ENCODE data around the gene TXNDC8.
"Not testable (repeated sequence)": the region's sequence is repeated elsewhere in the genome, so short reads cannot be mapped to it uniquely, and the experiment has no call there.

Gene TXNDC8

DNA sequence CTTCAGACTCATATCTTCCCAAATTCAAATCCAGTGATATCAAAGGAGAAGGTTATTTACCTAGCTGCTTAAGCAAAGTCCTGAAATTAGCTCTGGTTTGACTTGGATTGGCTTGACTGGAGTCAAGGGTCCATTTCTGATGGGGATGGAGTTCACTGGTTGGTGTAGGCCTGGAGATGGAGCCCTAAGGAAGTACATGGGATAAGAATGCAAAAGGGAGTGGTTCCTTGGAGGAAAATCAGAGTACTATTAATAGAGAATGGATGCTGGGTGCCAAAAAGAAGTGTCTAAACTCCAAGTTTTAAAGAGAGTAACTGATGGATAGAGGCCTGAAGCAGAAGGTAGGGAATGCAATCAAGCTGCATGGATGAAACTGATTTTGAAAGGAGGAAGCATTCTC lies 13.8 kb downstream of the TXNDC8 start:
- FAIRE-seq: no peak

DNA sequence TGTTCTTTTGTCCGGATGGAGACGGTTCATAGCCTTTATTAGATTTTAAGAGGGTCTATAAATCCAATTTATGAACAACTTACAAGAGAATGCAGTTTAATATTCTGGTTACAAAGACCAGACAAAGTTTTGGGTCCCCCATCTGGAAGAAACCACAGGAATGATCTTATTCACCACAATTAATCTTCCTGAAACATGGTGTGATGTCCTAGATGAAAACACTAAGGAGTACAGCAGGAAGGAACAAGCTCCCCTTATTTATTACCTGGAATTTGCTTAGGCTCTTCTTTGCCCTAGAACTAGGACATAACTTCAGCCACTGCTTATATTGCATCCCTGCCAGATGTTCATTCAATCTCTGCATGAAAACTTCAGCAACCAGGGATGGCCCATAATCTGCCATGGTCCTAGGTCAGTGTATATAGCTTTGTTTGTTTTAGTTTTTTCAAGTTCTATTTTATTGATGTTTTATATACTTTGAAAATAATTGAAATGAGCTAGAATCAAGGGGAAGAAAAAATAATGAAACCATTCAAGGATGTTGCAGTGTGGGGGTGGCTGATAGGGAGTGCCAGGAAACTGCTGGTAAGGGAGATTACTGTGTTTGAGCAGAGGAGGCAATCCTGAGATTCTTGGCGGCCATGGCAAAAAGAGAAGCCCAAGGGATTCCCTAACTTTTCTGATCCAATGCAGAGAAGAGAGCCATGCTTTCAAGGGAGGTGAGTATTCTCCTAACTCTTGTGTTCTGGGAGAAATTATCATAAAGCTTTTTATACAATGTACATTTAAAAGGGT lies 16.8 kb downstream of the TXNDC8 start:
- no peak for FAIRE-seq

DNA sequence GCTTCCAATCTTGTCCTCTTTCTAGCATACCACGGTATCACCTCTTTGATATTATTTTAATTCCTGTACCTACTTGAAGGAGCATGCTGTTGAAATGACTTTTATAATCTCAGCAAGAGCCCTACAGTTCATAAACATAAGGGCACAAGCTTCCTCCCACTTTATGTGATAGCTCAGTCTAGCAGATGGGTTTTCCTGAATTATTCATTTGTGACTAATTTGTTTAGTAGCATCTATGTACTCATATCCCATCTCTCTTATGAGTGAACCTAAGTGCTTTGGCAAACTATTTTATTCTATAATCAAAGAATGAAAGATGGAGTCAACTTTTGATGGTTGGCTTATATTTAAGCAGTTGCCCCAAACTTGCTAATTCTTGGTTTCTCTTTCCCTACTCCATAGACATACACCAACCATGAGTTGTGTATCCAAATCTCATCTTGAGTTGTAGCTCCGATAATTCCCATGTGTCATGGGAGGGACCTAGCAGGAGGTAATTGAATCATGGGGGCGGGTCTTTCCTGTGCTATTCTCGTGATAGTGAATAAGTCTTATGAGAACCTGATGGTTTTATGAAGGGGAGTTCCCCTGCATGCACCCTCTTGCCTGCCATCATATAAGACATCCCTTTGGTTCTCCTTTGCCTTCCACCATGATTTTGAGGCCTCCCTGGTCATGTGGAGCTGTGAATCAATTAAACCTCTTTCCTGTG lies 17.7 kb downstream of the TXNDC8 start:
- no peak for FAIRE-seq

DNA sequence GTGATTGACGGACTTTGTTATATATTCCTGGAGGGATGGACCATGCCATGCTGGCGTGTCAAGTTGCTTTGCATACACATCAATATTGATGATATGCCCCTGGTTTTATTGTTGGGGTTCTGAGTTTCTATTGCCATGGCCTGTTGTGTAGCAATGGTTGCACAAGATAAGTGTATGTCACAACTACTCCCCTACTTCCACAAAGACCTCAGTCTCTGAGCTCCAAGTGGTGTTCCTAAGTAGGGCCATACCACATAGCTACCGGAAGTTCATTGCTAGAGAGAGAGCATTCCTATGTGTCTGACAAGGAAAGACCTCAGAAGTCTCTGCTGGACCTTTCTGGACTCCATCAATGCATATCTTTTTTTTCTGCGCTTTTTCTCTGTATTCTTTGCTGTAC lies 19.8 kb downstream of the TXNDC8 start:
- no peak for FAIRE-seq

DNA sequence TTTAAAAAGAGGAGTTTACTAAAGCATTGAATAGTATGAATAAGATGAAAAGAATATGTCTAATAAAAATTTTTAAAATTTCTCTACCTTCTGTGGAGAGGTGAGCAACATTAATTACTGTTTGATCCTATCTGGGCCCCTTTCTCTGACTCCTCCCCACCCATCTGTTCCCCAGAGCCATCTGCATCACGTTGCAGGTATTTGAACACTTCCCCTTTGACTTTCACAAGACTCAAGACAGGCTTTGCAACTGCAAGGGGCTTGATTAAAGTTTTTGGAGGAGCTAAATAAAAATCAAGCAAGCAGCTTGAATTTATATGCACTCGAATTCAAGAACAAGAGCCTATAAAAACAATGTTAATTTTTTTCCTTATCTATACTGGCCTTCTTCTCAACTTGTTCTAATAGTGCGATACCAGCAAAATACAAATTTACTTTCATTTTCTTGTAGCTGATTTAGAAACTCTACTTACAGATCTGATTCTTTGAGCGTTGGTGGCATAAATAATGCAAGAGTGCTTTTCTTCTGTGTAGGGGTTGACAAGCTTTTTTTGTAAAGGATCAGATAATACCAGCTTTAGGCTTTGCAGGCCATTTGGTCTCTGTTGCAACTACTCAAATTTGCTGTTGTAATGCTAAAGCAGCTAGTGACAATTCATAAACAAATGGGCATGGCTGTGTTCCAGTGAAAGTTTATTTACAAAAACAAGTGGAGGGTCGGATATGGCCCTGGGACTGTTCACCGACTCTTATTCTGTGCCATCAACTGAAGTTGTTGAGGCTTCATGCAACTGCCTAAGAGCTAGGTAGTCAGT lies 21.2 kb downstream of the TXNDC8 start:
- no peak for FAIRE-seq

DNA sequence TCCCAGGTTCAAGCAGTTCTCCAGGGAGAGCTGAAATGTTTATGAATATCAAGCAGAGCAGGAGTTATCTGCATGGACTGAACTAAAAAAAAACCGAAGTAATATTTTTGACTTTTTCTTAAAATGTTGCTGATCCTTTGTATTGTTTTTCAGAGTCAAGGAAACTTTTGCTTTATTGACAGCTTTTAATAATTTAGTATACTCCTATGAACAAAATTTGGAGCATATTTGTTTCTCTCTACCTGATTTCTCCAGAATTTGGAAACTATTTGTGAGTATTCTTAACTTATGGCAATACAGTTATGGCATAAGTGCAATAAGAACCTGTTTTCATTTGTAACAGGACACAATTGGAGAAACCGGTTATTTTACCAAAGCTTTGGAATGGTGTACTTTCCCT lies 25.7 kb downstream of the TXNDC8 start:
- FAIRE-seq: not testable (repeated sequence)

DNA sequence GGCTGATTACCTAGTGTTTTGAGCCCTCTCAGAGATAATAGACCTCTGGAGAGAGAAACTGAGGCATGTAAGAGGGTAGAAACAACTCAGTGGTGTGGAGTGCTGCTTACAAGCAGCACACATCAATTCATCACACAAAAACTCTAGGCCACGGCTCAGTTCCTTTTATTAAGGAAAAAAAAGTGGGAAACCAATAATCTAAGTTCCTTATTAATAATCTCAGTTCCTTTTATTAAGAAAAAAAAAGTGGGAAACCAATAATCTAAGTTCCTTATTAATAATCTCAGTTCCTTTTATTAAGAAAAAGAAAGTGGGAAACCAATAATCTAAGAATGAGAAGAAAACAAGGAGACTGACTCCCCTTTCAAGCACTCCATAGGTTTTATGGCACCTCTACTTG lies 28.0 kb downstream of the TXNDC8 start:
- no peak for FAIRE-seq

DNA sequence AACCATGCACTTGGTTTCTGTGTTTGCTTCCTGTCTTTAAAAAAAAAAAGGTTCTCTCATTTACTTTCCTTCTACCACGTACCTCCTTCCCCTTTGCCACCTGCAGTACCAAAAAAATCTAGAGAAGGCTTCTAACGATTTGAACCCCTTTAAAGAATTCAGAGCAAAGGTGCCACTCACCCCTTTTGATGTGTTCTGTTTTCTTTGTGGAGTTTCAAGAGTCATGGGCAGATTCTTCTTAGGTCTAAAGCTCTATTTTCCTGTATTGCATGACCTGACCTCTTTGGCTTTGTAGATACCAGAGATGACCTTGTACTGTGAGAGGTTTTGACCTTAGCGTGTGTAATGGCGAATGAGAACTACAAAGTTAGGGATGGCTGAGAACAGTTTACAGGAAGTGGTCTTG lies 29.0 kb downstream of the TXNDC8 start:
- FAIRE-seq: no peak

DNA sequence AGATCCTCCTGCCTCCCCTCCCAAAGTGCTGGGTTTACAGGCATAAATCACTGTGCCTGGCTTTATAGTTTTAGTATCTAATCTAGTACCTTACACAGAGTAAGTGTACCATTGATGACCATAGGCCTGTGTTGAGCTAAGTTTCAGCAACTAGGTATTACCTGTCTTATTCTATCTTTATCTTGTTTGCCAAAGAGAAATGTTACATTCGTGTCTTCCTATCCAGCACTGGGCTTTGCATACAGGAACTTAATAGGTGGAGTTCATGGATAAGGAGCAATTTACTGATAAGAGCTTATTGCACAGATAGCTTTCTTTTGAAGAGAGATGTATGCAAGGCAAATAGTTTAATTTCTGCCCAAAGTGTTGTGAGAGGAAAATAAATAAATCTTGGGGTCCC lies 30.5 kb downstream of the TXNDC8 start:
- FAIRE-seq: no peak

DNA sequence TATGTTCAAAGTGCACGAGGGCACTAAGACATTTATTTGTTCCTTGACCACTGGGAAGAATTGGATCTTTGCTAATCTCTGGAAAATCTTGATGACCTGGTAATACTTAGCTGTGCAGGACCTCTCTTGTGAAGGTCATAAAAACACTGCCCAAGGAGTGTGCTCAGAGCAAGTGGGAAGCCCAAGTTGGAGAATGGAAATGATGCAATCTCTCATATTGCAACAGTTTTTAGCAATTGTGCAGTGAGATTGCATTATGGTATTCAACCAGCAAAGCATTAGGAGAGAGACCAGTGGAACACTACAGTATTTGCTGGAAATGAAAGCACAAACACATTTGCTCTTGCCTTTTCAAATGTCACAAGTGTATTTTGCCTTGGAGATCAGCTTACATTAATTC lies 34.5 kb downstream of the TXNDC8 start:
- no peak for FAIRE-seq

DNA sequence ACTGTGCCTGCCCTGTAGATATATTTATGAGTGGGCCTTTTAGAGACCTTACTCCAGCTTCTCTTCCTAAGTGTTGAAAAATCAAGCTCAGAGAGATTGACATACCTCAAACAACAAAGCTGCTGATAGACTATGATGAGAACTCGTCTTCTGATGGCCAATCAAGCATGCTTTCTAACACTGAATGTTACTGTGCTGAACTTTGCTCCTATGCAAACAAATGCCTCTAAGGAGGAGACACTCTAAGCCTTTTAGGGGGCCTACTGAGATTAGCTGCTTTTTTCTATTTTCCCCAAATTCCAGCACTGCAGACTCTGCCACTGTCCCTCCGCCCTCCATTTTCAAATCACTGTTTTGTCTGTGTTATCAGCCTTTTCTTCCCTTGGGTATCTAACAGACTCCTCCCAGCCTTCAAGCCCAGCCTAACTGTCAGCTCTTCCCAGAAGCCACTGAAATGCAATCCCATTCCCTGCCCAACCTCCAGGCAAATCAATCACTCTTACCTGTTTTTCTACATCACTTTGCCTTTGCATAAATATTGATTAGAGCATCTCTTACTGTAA lies 39.5 kb downstream of the TXNDC8 start:
- FAIRE-seq: no peak

DNA sequence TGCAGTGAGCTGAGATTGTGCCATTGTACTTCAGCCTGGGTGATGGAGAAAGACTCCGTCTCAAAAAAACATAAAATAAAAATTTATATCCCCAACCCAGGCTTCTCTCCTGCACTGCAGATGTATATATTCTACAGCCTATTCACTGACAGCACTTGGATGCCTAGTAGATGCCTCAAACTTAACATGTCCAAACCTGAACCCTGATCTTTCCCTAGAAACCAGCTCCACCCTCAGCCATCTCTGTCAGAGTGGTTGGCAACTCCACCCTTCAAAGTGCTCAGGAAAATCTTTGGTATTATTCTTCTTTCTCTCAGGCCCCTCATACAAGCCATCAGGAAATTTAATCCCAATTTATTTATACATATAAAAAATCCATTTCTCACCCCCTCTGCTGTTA lies 44.4 kb downstream of the TXNDC8 start:
- no peak for FAIRE-seq

DNA sequence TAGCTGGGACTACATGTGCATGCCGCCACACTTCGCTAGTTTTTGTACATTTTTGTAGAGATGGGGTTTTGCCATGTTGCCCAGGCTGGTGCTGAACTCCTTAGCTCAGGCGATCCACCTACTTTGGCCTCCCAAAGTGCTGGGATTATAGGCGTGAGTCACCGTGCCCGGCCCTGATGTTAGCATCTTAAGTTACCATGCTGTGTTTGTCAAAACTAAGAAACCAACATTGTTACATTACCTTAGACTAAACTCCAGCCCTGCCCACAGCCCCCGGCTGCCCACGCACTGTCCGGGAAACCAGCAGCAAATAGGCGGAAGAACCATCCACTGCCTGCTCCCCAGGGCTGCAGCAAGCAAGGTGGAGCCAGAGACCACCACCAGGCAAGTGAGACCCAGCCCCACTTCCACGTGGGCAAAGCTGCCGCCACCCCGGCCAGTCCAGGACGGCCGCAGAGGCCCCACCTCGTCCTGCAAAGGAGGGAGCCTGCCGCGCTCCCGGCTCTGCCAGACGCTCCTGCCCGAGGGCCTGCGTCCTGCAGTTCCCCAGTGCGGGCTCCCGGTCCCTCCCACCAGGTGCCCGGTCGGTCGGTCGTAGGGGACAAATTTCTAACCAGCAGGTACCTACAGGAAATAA lies 45.6 kb downstream of the TXNDC8 start:
- no peak for FAIRE-seq

DNA sequence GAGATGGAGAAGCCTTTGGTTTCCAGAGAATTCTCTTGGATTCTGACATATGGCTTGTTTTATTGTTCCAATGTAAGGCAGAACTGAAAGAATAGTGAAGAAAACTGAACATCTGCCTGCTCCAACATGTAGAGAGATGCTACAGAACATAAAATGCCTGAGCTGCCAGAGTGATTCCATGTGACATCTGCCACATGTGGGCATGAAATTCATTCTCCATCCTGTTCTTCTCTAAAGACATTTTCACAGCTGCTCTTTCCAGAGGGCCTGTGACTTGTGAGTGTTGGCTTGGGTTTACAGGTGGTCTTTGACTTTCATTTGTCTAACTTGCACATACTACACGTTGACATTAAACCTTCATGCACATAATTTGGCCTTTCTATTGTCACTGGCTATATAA lies 47.7 kb downstream of the TXNDC8 start:
- FAIRE-seq: no peak

DNA sequence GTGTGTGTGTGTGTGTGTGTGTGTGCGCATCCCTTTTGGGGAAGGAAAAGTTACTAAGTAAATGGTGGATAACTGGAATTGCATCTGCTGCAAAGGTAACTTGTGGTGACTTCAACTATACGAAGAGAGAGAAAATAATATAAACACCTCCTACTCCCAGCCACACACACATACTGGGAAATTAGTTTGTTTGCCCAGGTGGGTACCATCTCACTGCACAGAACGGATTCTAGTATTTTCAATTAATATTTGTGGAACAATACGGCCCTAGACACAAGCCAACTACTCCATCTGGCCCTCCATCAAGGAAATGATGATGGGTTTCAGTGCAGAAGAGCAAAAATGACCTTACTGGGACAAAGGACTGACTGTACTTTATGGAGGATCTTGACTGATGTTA lies 49.2 kb downstream of the TXNDC8 start:
- FAIRE-seq: no peak

DNA sequence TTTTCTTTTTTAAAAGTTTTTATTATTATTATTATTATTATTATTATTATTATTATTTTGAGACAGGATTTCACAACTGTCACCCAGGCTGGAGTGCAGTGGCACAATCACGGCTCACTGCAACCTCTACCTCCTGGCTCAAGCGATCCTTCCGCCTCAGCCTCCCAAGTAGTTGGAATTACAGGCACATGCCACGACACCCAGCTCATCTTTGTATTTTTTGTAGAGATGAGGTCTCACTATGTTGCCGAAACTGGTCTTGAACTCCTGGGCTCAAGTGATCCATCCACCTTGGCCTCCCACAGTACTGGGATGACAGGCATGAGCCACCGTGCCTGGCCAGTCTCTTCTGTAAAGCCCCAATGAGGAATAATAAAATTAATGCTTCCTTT lies 50.4 kb downstream of the TXNDC8 start:
- FAIRE-seq: no peak

DNA sequence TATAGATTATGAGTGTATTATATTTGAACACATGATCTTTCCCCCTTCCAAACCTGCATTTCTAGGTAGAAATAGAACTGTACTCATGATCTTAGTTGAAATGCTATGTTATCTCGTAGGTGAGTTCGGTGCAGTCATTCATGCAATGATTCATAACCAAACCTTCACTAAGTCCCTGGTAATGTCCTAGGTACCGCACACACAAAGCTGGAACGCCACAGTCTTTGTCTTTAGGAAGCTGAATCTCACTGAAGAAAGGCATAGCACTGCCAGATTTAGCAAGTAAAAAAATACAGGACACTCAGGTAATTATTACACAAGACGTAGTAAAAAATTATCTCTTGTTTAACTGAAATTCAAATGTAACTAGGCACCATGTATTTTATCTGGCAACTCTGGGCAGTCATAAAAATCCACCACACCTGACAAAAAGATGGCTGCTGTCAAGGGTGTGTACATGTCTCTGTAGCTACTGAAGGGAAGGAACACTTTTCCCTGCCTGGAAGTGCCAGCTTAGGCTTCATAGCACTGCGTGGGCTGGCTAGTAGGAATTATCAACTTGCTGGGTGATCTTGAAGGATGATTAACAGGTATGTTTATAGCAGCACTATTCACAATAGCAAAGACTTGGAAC lies 53.3 kb downstream of the TXNDC8 start:
- no peak for FAIRE-seq

DNA sequence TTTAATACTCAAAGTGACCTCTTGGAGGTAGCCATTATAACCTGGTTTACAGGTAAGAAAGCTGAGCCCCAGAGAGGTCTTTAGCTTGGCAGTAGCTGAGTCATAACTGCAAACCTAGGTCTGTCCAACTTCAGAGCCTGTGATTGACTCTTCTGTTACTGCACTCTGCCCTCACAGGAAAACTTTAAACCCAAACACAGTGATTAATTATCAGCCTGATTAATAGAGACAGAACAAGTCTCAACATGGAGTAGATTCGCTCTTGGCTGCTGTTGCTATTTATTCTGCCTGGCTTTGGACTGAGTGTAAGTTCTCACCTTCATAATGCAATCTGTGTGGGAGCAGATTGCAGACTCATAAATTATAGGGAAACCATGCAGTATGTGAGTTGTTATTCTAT lies 53.9 kb downstream of the TXNDC8 start:
- no peak for FAIRE-seq

DNA sequence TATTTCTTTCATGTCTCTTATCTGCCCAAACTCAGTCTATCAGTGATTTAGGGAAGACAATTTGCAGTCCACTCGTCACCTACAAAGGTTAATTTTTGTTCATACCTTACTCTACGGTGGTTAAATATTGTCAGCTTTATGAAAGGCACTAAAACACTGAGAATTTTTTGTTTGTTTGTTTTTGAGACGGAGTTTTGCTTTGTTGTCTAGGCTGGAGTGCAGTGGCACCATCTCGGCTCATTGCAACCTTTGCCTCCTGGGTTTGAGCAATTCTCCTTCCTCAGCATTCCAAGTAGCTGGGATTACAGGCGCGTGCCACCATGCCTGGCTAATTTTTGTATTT lies 55.0 kb downstream of the TXNDC8 start:
- FAIRE-seq: no peak

DNA sequence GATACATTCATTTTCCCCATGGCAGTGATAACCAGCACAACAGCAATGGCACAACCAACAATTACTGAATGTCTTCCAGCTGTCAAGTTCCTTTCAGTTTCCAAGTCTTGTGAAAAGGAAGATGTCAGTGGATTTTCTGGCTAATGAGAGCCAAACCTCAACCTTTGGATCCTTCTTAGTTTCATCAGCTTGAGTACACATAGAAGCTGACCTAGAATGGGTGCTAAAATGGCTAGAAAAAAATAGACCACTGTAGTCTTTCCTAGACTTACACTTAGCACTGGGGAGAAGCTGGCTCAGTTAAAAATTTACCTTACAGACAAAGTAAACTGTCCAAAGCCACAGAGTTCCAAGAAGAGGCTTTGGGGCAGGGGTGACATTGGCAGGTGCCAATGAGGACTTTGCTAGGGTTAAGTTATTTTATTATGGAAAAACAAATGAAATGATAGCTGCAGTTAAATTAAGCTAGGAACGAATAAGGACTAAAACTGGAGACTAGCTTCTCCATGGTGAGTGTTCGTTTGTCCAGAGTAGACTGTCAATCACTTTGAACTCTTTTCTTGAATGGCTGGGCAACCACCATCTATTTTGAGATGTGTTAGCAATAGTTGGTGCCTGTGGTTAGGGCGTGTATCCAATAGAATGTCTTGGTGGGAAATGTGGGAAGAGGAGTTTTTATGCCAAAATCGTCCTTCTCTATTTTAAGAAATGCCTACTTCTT lies 55.5 kb downstream of the TXNDC8 start:
- no peak for FAIRE-seq

DNA sequence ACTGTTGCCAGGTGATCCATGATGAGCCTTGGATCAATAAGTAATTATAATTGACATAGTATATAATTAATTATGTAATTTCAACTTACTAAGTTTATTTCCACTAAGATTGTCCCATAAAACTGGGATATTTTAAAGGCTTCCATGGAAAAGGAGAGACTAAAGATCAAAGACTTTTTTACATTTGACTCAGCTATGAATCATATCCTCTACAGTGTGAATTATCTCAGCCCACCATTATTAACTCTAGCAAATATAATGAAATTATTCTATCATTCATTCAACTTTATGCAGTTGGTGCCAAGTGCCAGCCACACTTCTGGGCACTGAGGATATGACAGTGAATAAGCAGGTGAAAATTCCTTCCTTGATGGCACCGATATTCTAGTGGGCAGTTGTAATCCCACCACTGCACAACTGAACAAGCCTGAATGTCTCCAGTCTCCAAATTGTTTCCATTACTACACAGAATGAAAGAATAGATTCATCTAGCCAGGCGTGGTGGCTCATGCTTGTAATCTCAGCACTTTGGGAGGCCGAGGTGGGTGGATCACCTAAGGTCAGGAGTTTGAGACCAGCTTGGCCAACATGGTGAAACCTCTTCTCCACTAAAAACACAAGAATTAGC lies 59.5 kb downstream of the TXNDC8 start:
- no peak for FAIRE-seq

Measured in TTC549 (cell line).